Retina (tissue), 1 donor: ENCODE measurements around the gene BRD9.
A peak's percentile ranks its signal among the peaks of the same experiment; 100 is the strongest.
"Not testable (repeated sequence)": the region's sequence is repeated elsewhere in the genome, so short reads cannot be mapped to it uniquely, and the experiment has no call there.

Experiments
- DNase-seq: peaks from one replicate; pipeline ENCODE4 v3.0.0-alpha.2; 2016

The BRD9 gene

GRCh38 chr5:900781-901180 lies 8.2 kb upstream of the BRD9 start:
- no peak for DNase-seq

- no peak for DNase-seq
These were observed 1.1 kb upstream of the BRD9 start for GRCh38 chr5:893711-894110.

- no peak for DNase-seq
These were observed 521 bp upstream of the BRD9 start for GRCh38 chr5:893137-893506.

GRCh38 chr5:891837-892393 lies 686 bp downstream of the BRD9 start:
- peak; percentile 70 for DNase-seq

GRCh38 chr5:891117-891836 lies 1.3 kb downstream of the BRD9 start:
- no peak for DNase-seq

GRCh38 chr5:889075-889710 lies 3.4 kb downstream of the BRD9 start:
- DNase-seq: no peak

- no peak for DNase-seq
These were observed 4.0 kb downstream of the BRD9 start for GRCh38 chr5:888638-889035.

- DNase-seq: no peak
These were observed 4.5 kb downstream of the BRD9 start for GRCh38 chr5:887947-888637.

- no peak for DNase-seq
These were observed 5.8 kb downstream of the BRD9 start for GRCh38 chr5:886716-887325.

GRCh38 chr5:886036-886435 lies 6.6 kb downstream of the BRD9 start:
- DNase-seq: no peak

- DNase-seq: no peak
These were observed 7.1 kb downstream of the BRD9 start for GRCh38 chr5:885529-885928.

GRCh38 chr5:885127-885442 lies 7.5 kb downstream of the BRD9 start:
- DNase-seq: no peak

GRCh38 chr5:884345-885126 lies 8.1 kb downstream of the BRD9 start:
- DNase-seq: no peak

- no peak for DNase-seq
These were observed 9.0 kb downstream of the BRD9 start for GRCh38 chr5:883475-884181.

- no peak for DNase-seq
These were observed 10.1 kb downstream of the BRD9 start for GRCh38 chr5:882253-883183.

- DNase-seq: no peak
These were observed 11.1 kb downstream of the BRD9 start for GRCh38 chr5:881551-881935.

GRCh38 chr5:880816-881550 lies 11.6 kb downstream of the BRD9 start:
- no peak for DNase-seq

- DNase-seq: not testable (repeated sequence)
These were observed 13.9 kb downstream of the BRD9 start for GRCh38 chr5:878677-879076.

- no peak for DNase-seq
These were observed 14.5 kb downstream of the BRD9 start for GRCh38 chr5:878125-878524.
